ENCODE data around the gene CASP2. TPM values are rescaled to one million over a fixed set of nuclear protein-coding genes. Genes with fewer than 3 reads are reported as not detected.
A peak's percentile ranks its signal among the peaks of the same experiment; 100 is the strongest.

Gene CASP2
- total RNA-seq, 1 experiment from 2014 or later, result 64.1 TPM

GRCh38 chr7:143263266-143264195 is 24.6 kb upstream of the CASP2 start, which contains the start of gene GSTK1:
Gene GSTK1, plus strand, starts transcription at chr7:143263441. Its CDS starts 73 bp downstream, at chr7:143263514.
- Histone ChIP-seq H4K20me1 (ENCODE audit: insufficient read depth) (no peaks in the 10 kb centered on the region), H3K36me3 (ENCODE audit: control insufficient read depth in 1 of 2, insufficient read depth in 2 of 2, low read length in 2 of 2) (peaks cover 3 to 10% of the 10 kb centered on the region in 2 experiments; a peak in 3 of 4 replicates), H3K4me3 (replicated peaks in 1 of 2; ENCODE audit: low read depth in 1 of 2, low read length in 2 of 2) (peak within 1 kb of the TSS; percentile 89 to 91), H3K9me3 (ENCODE audit: control insufficient read depth in 1 of 2, insufficient read depth in 1 of 2, low read depth in 1 of 2, low read length in 2 of 2) (no peaks in the 10 kb centered on the region), H3K27ac (ENCODE audit: low read depth, low read length) (peak within 1 kb of the TSS; percentile 46), H2AFZ (ENCODE audit: low read depth, low read length, poor library complexity, severe bottlenecking) (peak within 1 kb of the TSS; percentile 24), H3K9ac (ENCODE audit: low read length) (peak within 1 kb of the TSS; percentile 82), H3K79me2 (ENCODE audit: insufficient read depth, low read length) (peaks cover 11% of the 10 kb centered on the region; the same call in 1 of the 2 replicates), H3K27me3 (ENCODE audit: insufficient read depth, low read length) (no peaks in the 10 kb centered on the region), H3K4me1 (ENCODE audit: control insufficient read depth in 1 of 2, insufficient read depth in 2 of 2, low read length in 2 of 2) (peaks cover 9 to 26% of the 10 kb centered on the region in 2 experiments; a peak in 3 of 4 replicates), H3K9me2 (ENCODE audit: insufficient read depth) (no peaks in the 10 kb centered on the region), H3K4me2 (ENCODE audit: low read length) (peak within 1 kb of the TSS; percentile 84)
- ChIA-PET CTCF (interaction anchor here (1.3 to 1.4 kb wide), 2 partner anchors 23 to 116 kb away, joined by 3 to 5 read pairs; no protein-coding TSS in a partner anchor), RAD21 (ENCODE audit: low non-redundant PET in 1 of 2, low total read pairs in 2 of 2, uncharacterized antibody in 2 of 2, unreplicated experiment in 2 of 2) (interaction anchor here in 1 of 2 experiments (0.7 kb wide), 1 partner anchor 23 kb away, joined by 3 read pairs; no protein-coding TSS in a partner anchor), POLR2A (interaction anchor here (0.8 to 1.9 kb wide), 6 partner anchors 9 to 20 kb away, joined by 3 to 8 read pairs (median 4); no protein-coding TSS in a partner anchor)
- ATAC-seq (peak; percentile 98), DNase-seq (ENCODE audit: low read depth, low spot score) (peak; percentile 32)
- TSS peak; percentile 67 for BruUV-seq (replicated peaks)
- intact Hi-C loops (cut with micrococcal nuclease), result loop anchor here (2.0 kb wide), 1 partner anchor 21 kb away; the partner anchor contains the start of gene TMEM139
- TF ChIP-seq CBX3 (IDR thresholded peaks at IDR 0.05; ENCODE audit: low read depth), result no peak
- no peak for TF ChIP-seq RAD21 (IDR thresholded peaks at IDR 0.05; ENCODE audit: low read depth)
- no peak for TF ChIP-seq JUND (IDR thresholded peaks at IDR 0.05)
- no peak for TF ChIP-seq ATF3 (IDR thresholded peaks at IDR 0.05)
- peak; percentile 57; the same call in 1 of the 2 replicates for TF ChIP-seq ELF1 (IDR thresholded peaks at IDR 0.05; ENCODE audit: borderline replicate concordance, low read depth)
- TF ChIP-seq SRF (IDR thresholded peaks at IDR 0.05; ENCODE audit: low read depth), result no peak
- peak; percentile 90 for TF ChIP-seq SIN3A (IDR thresholded peaks at IDR 0.05; ENCODE audit: low read depth)
- TF ChIP-seq MAX (IDR thresholded peaks at IDR 0.05), result peak; percentile 67
- TF ChIP-seq EZH2 (IDR thresholded peaks at IDR 0.05), result no peak
- no peak for TF ChIP-seq CEBPB (IDR thresholded peaks at IDR 0.05; ENCODE audit: low read depth)
- TF ChIP-seq CTCF (IDR thresholded peaks at IDR 0.05 in 2 of 3, conservative IDR thresholded peaks at IDR 0.05 in 1 of 3; ENCODE audit: borderline replicate concordance in 1 of 3, insufficient read depth in 1 of 3, low read depth in 2 of 3, low read length in 2 of 3), result no peak
- peak; percentile 38; the same call in 1 of the 2 replicates for TF ChIP-seq ZFX (IDR thresholded peaks at IDR 0.05)
- TF ChIP-seq YY1 (IDR thresholded peaks at IDR 0.05; ENCODE audit: extremely low read depth, insufficient replicate concordance, low read depth, low read length), result peak; percentile 58
- TF ChIP-seq ZNF274 (IDR thresholded peaks at IDR 0.05; ENCODE audit: low read depth, low read length), result no peak
- TF ChIP-seq FOSL1 (IDR thresholded peaks at IDR 0.05; ENCODE audit: low read depth), result no peak
- peak; percentile 98 for TF ChIP-seq POLR2AphosphoS5 (IDR thresholded peaks at IDR 0.05; ENCODE audit: low read depth, low read length)
- TF ChIP-seq EGR1 (IDR thresholded peaks at IDR 0.05; ENCODE audit: low read depth), result no peak
- TF ChIP-seq EZH2phosphoT487 (IDR thresholded peaks at IDR 0.05; ENCODE audit: borderline replicate concordance), result no peak
- no peak for TF ChIP-seq SP1 (IDR thresholded peaks at IDR 0.05; ENCODE audit: low read depth)
- no peak for TF ChIP-seq REST (IDR thresholded peaks at IDR 0.05; ENCODE audit: low read depth)

Measured in HCT116 (cell line).